NCI-H2107 treated with DMSO at 0.1 percent for 48 hours (cell line): ENCODE measurements around the gene CTBP2.

Experiments used
- DNase-seq: peaks from one replicate; lab custom pipeline; 2025; ENCODE audit not compliant: unreplicated experiment; lab: John Stamatoyannopoulos, UW

CTBP2 gene

DNA sequence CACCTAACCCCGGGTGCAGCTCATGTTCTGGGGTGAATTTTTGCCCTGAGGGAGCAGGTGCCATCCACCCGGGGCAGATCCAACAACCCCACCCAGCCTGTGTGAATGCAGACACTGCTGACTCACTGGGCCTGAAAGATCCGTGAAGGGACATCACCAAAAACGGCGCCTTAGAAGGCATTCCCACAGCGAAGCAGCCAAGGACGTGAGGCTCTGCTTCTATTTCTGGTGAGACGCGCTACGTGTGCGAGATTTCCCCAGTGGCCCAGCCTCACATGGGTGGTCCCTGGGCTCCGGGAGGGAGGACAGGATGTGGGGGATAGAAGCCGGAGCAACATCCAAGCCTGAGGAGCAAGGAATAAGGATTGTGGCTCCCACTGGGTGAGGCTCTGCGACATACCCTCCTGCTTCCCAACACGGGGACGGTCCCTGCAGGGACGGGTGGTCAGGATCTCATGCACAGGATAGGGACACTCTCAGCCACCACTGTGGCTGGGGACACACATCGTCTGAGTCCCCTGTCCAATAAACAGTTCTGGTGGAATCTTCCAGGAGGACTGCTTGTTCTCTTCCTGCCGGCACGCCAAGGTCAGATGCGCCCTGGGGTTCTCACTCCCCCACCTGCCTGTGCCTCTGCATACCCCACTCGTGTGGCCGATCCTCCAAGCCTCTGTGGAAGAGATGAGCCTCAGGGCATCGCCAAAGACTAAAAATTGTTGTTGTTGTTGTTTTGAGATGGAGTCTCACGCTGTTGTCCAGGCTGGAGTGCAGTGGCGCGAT, 148.2 kb downstream of the CTBP2 start:
- DNase-seq: no peak

GRCh38 chr10:125011171-125011925, 149.0 kb downstream of the CTBP2 start:
- DNase-seq: no peak

DNA sequence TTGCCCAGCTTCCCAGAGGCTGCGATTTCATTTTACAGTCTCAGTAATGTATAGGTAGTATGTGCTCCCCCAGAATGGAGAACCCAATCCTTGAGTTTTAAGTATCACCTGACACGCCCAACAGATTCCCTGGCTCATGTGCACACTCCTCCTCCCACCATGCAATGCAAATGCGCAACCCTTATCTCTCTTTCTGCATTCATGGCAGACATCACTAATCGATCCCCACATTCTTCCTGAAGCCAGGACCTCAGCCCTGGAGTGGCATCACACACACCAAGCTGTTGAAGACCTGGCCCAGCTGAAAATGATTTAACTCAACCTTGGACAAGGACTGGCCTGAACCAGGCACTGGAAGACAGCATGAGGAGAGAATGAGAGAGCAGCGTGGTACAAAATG, 150.0 kb downstream of the CTBP2 start:
- DNase-seq: no peak

DNA sequence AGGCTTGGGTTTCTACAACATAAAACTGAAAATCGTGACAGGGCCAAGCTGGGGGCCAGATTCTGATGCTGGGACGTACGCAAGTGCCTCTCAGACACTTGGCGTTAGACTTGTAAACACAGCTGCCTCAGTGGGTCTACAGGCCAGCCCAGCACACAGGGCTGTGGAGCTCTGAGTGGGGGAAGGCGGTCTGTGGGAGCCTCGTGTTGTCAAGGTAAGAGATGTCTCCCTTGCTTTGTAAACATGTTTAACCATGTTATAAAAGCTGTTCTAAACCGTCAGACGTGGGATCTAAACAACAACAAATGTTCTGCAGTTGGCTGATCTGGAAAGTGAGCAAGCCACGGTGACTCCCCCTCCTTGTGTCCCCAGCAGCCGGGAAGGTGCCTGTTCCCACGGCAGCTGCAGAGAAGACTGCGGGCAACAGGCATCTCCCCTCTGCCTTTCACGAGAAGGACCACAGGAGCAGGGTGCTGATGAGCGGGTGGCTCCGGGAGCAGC, 150.7 kb downstream of the CTBP2 start:
- DNase-seq: no peak

- DNase-seq: no peak
Measured at GRCh38 chr10:125008689-125009638, 151.4 kb downstream of the CTBP2 start.

DNA sequence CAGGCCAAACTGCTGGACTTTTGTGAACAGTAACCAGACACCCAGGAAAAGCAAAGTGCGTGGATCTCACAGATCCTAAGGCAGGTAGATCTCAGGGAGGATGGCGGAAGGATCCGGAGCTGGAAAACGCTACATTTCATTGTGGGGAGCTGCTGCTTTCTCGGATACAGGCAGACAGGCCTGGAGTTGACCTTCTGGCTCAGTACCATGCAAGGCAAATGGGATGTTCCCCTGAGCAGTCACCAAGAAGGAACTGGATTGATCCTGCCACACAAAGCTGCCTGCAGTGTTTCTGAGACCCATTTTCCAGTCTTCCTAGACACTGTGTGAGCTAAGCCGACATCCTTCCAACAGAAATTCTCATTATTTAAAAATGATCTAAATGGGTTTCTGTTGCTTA, 152.9 kb downstream of the CTBP2 start:
- peak; percentile 25 for DNase-seq

DNA sequence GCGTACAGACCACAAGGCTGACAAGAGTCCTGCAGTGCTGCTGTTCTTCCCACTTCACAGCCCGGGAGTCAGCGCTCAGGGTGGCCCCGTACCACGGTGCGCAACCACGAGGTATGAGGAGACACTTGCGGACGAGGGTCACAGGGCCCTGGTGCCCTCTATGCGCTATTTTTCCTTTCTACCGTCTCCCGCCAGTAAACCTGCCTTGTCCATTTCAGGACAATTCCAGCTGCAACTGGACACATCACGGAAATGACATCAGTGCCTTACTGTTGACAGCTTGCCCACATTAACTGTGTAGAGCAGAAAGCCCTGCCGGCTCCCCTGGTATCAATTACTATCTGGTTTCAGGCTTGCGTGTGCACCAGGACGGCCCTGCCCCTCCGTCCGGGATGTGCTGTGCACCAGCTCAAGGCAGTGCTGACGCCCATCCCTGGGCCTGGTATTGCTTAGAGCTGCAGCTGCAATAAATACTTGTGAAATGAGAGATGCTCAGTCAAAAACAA, 153.4 kb downstream of the CTBP2 start:
- no peak for DNase-seq

- DNase-seq: no peak
Measured at GRCh38 chr10:125006188-125006680, 154.1 kb downstream of the CTBP2 start.

DNA sequence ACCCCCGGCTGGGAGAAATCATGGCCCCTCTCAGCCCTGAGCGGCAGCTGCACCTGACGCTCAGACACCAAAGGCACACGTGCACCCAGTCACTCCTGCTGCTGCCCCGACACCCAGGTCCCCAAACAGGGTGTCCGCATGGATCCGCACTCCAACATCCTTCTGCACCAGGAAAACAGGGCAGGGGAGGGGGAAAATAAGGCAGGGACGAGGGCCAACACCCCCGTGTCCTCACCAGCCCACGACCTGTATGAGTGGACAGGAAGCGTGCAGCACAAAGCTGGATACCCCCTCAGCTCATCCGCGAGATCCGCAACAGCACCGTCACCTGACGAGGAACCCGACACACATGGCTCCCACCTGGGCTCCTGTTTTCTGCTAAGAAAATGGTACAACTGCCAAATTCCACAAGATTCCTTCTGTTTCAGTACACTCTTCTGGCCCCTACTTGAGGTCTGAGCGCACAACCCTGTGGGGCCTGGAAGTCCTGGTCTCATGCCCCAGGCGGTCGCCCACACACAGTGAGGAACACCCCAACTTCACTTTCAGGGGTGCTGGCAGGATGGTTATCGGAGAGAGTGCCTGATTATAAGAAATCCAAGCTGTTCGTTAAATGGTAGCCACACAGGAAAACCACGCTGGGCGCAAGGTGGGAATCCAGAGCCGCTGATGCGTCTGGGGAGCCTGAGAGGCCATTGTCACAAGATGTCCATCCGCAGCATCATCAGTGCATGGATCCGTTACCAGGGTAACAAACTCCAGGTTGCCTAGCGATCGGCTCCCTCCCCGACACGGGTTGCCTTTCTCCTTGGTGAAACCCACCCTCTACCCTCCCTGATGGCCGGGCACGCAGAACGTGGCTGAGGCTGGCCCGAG, 154.8 kb downstream of the CTBP2 start:
- DNase-seq: no peak

GRCh38 chr10:125004571-125005311, 155.6 kb downstream of the CTBP2 start:
- DNase-seq: no peak

GRCh38 chr10:125003901-125004467, 156.4 kb downstream of the CTBP2 start:
- DNase-seq: no peak

- no peak for DNase-seq
Measured at GRCh38 chr10:125003146-125003900, 157.0 kb downstream of the CTBP2 start.

GRCh38 chr10:125002423-125003145, 157.8 kb downstream of the CTBP2 start:
- no peak for DNase-seq

DNA sequence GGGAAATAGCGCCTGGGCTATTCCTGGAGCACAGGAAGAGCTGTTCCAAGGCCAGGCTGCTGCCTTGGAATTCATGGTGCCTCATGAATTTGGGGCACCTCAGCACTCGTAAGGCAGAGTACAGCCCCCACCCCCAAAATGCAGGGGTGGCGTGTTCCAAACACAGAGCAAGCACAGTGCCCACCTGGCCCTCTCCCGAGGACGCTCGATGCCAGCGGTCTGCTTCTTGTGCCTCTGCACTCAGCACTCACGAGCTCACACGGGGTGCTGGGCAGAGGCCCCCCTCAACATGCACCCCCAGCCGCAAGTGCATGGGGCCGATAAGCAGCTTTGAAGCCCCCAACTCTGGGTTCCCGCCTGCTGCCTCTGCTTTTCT, 158.3 kb downstream of the CTBP2 start:
- no peak for DNase-seq

GRCh38 chr10:125001313-125002046, 158.9 kb downstream of the CTBP2 start:
- DNase-seq: no peak

- DNase-seq: no peak
Measured at GRCh38 chr10:125000366-125001312, 159.7 kb downstream of the CTBP2 start.
